LNCaP clone FGC (cell line): ENCODE results near the gene ECSIT.
"Not testable (repeated sequence)": the region's sequence is repeated elsewhere in the genome, so short reads cannot be mapped to it uniquely, and the experiment has no call there.

Experiments used
- DNase-seq: peaks from one replicate; pipeline ENCODE4 v3.0.0-alpha.2; 2011; ENCODE audit warnings: low read depth
- H3K4me3 ChIP-seq: 2 replicates; pipeline ENCODE4 v1.5.1; 2011; ENCODE audit warnings: mild to moderate bottlenecking, low read depth, low read length, control low read depth
- CTCF ChIP-seq: IDR thresholded peaks from 2 replicates; pipeline ENCODE4 v1.5.1; 2012; ENCODE audit warnings: mild to moderate bottlenecking; ENCODE audit not compliant: control insufficient read depth, insufficient read depth; ENCODE audit errors: extremely low read depth

The ECSIT gene

GRCh38 chr19:11479090-11479897 lies 49.6 kb downstream of the ECSIT start:
- no peak for DNase-seq
- no peak for TF ChIP-seq CTCF
- H3K4me3 ChIP-seq = no peak overlapping the region

- TF ChIP-seq CTCF = no peak
- DNase-seq = no peak
- no peak overlapping the region for H3K4me3 ChIP-seq
Observed at GRCh38 chr19:11478167-11479089, 50.5 kb downstream of the ECSIT start.

- no peak for DNase-seq
- H3K4me3 ChIP-seq = no peak overlapping the region
Observed at GRCh38 chr19:11475861-11476260, 53.1 kb downstream of the ECSIT start.

GRCh38 chr19:11475343-11475742 lies 53.6 kb downstream of the ECSIT start:
- H3K4me3 ChIP-seq, DNase-seq: not testable (repeated sequence)

More at GRCh38 chr19:11475861-11476260, 53.1 kb downstream of the ECSIT start:
- TF ChIP-seq CTCF = no peak

GRCh38 chr19:11473725-11474124 lies 55.2 kb downstream of the ECSIT start:
- no peak for DNase-seq
- H3K4me3 ChIP-seq = no peak overlapping the region
- TF ChIP-seq CTCF = no peak

GRCh38 chr19:11468266-11468845 lies 60.6 kb downstream of the ECSIT start:
- not testable (repeated sequence) for H3K4me3 ChIP-seq, DNase-seq

GRCh38 chr19:11465600-11465999 lies 63.3 kb downstream of the ECSIT start:
- no peak for DNase-seq
- no peak for TF ChIP-seq CTCF
- no peak overlapping the region for H3K4me3 ChIP-seq
